ENCODE measurements around the gene RPL21. TPM values are rescaled to one million over a fixed set of nuclear protein-coding genes. Genes with fewer than 3 reads are reported as not detected.

Gene RPL21
- total and polyA plus RNA-seq, 4 donors, result 828 to 3,537 (median 1,166) TPM

DNA sequence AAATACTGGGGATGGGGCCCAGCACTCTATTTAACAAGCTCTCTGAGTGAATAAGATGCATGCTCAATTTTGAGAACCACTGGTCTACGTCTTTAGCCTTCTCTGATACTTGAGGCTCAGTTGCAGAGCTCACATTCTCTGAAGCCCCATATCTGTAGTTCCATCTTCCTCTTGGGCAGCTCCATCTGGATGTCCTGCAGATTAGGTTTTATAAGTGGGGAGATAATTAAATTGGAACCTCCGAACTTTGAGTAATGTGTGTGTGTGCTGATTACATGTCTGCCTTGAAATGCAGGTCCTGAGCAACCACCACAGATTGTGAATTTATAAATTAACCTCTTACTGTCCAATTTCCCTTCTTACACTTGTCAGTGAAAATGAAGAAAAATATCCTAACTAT is 12.1 kb downstream of the RPL21 start:
- Histone ChIP-seq H3K9me3 (ENCODE audit: control insufficient read depth, low read length) (no peaks in the 10 kb centered on the region), H3K36me3 (ENCODE audit: control insufficient read depth in 1 of 2, insufficient read depth in 2 of 2, low read length in 1 of 2) (peaks cover 0 to 2% of the 10 kb centered on the region in 2 donors), H3K27me3 (ENCODE audit: control insufficient read depth in 1 of 2, insufficient read depth in 2 of 2, low read length in 1 of 2) (no peaks in the 10 kb centered on the region), H3K27ac (ENCODE audit: low read depth in 1 of 2, low read length in 2 of 2) (no peak overlapping the region), H3K4me3 (ENCODE audit: low read length in 2 of 2) (no peak overlapping the region), H3K4me1 (ENCODE audit: control insufficient read depth in 1 of 2, insufficient read depth in 2 of 2, low read length in 2 of 2) (no peaks in the 10 kb centered on the region)
- WGBS, 2 donors, result 63 to 69% methylated on average over 2 of the region's 2 CpGs
- intact Hi-C loops (cut with DNase I), result no loop called here
- ATAC-seq (ENCODE audit: low FRiP score) (no peak), DNase-seq (no peak)

DNA sequence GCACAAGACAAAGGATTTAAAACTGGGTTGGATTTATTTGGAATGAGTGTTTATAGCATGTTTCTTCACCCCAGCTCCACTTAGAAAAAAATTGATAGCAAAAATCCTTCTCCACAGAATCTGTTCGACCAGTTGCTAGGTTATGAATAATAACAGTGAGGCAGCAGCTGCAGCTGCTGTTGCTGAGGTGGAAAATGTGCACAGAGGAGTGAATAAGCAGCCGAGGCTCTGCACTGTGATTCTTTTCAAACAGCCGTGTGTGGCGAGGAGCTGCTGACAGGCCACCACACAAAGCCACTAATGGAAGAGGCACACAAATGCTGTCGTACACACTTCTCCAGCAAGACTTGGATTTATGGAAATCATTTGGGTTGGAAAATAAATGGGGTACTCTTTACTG is 12.8 kb downstream of the RPL21 start:
- DNase-seq (no peak), ATAC-seq (ENCODE audit: low FRiP score) (peak; percentile 51)
- no peaks in the 10 kb centered on the region for H3K9me3 ChIP-seq (ENCODE audit: control insufficient read depth, low read length)
- H3K27me3 ChIP-seq (ENCODE audit: control insufficient read depth in 1 of 2, insufficient read depth in 2 of 2, low read length in 1 of 2), result no peaks in the 10 kb centered on the region
- intact Hi-C loops (cut with DNase I), result no loop called here
- H3K4me1 ChIP-seq (ENCODE audit: control insufficient read depth in 1 of 2, insufficient read depth in 2 of 2, low read length in 2 of 2), result no peaks in the 10 kb centered on the region
- H3K4me3 ChIP-seq (ENCODE audit: low read length in 2 of 2), result no peak overlapping the region
- no peaks in the 10 kb centered on the region for H3K36me3 ChIP-seq (ENCODE audit: control insufficient read depth in 1 of 2, insufficient read depth in 2 of 2, low read length in 1 of 2)
- 31 to 40% methylated on average over 5 of the region's 5 CpGs for WGBS, 2 donors
- H3K27ac ChIP-seq (ENCODE audit: low read depth in 1 of 2, low read length in 2 of 2), result no peak overlapping the region

DNA sequence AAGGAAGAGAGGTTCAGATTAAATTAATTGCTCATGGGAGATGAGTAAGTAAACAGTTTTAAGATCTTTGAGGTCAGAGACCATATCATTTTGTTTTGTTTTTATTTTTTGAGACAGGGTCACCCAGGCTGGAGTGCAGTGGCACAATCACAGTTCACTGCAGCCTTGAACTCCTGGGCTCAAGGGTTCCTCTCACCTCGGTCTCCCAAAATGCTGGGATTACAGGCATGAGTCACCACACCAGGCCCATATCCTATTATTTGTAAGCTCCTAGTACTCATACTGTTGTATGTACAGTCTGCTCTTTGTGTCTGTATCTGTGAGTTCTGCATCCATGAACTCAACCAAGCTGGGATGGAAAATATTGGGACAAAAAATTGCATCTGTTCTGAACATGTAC is 13.3 kb downstream of the RPL21 start:
- ATAC-seq (ENCODE audit: low FRiP score) (no peak), DNase-seq (no peak)
- H3K27ac ChIP-seq (ENCODE audit: low read depth in 1 of 2, low read length in 2 of 2), result no peak overlapping the region
- H3K4me3 ChIP-seq (ENCODE audit: low read length in 2 of 2), result no peak overlapping the region
- H3K36me3 ChIP-seq (ENCODE audit: control insufficient read depth in 1 of 2, insufficient read depth in 2 of 2, low read length in 1 of 2), result no peaks in the 10 kb centered on the region
- H3K9me3 ChIP-seq (ENCODE audit: control insufficient read depth, low read length), result no peaks in the 10 kb centered on the region
- H3K27me3 ChIP-seq (ENCODE audit: control insufficient read depth in 1 of 2, insufficient read depth in 2 of 2, low read length in 1 of 2), result no peaks in the 10 kb centered on the region
- intact Hi-C loops (cut with DNase I), result no loop called here
- 59 to 78% methylated on average over 1 of the region's 1 CpG for WGBS, 2 donors
- no peaks in the 10 kb centered on the region for H3K4me1 ChIP-seq (ENCODE audit: control insufficient read depth in 1 of 2, insufficient read depth in 2 of 2, low read length in 2 of 2)

- WGBS, 2 donors, result 76 to 86% methylated on average over 2 of the region's 2 CpGs
- no peak overlapping the region for H3K27ac ChIP-seq (ENCODE audit: low read depth in 1 of 2, low read length in 2 of 2)
- no peaks in the 10 kb centered on the region for H3K9me3 ChIP-seq (ENCODE audit: control insufficient read depth, low read length)
- H3K4me3 ChIP-seq (ENCODE audit: low read length in 2 of 2), result no peak overlapping the region
- H3K27me3 ChIP-seq (ENCODE audit: control insufficient read depth in 1 of 2, insufficient read depth in 2 of 2, low read length in 1 of 2), result no peaks in the 10 kb centered on the region
- DNase-seq (no peak), ATAC-seq (ENCODE audit: low FRiP score) (no peak)
- no peaks in the 10 kb centered on the region for H3K36me3 ChIP-seq (ENCODE audit: control insufficient read depth in 1 of 2, insufficient read depth in 2 of 2, low read length in 1 of 2)
- intact Hi-C loops (cut with DNase I), result no loop called here
- no peaks in the 10 kb centered on the region for H3K4me1 ChIP-seq (ENCODE audit: control insufficient read depth in 1 of 2, insufficient read depth in 2 of 2, low read length in 2 of 2)
Observed at GRCh38 chr13:27266917-27267316, 15.6 kb downstream of the RPL21 start.

GRCh38 chr13:27267596-27267995 is 16.2 kb downstream of the RPL21 start:
- DNase-seq, result no peak
- 84% methylated on average over 2 of the region's 2 CpGs for WGBS, 2 donors
- intact Hi-C loops (cut with DNase I), result no loop called here

GRCh38 chr13:27269114-27269665 is 17.8 kb downstream of the RPL21 start:
- DNase-seq (no peak), ATAC-seq (ENCODE audit: low FRiP score) (no peak)
- intact Hi-C loops (cut with DNase I), result no loop called here
- H3K4me1 ChIP-seq (ENCODE audit: control insufficient read depth in 1 of 2, insufficient read depth in 2 of 2, low read length in 2 of 2), result no peaks in the 10 kb centered on the region
- no peak overlapping the region for H3K27ac ChIP-seq (ENCODE audit: low read depth in 1 of 2, low read length in 2 of 2)
- H3K4me3 ChIP-seq (ENCODE audit: low read length in 2 of 2), result no peak overlapping the region
- 62 to 63% methylated on average over 2 of the region's 2 CpGs for WGBS, 2 donors
- H3K9me3 ChIP-seq (ENCODE audit: control insufficient read depth, low read length), result no peaks in the 10 kb centered on the region
- no peaks in the 10 kb centered on the region for H3K36me3 ChIP-seq (ENCODE audit: control insufficient read depth in 1 of 2, insufficient read depth in 2 of 2, low read length in 1 of 2)
- no peaks in the 10 kb centered on the region for H3K27me3 ChIP-seq (ENCODE audit: control insufficient read depth in 1 of 2, insufficient read depth in 2 of 2, low read length in 1 of 2)

More at GRCh38 chr13:27267596-27267995, 16.2 kb downstream of the RPL21 start:
- no peak overlapping the region for H3K27ac ChIP-seq (ENCODE audit: low read depth in 1 of 2, low read length in 2 of 2)
- H3K9me3 ChIP-seq (ENCODE audit: control insufficient read depth, low read length), result no peaks in the 10 kb centered on the region
- no peak for ATAC-seq (ENCODE audit: low FRiP score)
- H3K36me3 ChIP-seq (ENCODE audit: control insufficient read depth in 1 of 2, insufficient read depth in 2 of 2, low read length in 1 of 2), result no peaks in the 10 kb centered on the region
- no peak overlapping the region for H3K4me3 ChIP-seq (ENCODE audit: low read length in 2 of 2)
- H3K27me3 ChIP-seq (ENCODE audit: control insufficient read depth in 1 of 2, insufficient read depth in 2 of 2, low read length in 1 of 2), result no peaks in the 10 kb centered on the region
- no peaks in the 10 kb centered on the region for H3K4me1 ChIP-seq (ENCODE audit: control insufficient read depth in 1 of 2, insufficient read depth in 2 of 2, low read length in 2 of 2)

DNA sequence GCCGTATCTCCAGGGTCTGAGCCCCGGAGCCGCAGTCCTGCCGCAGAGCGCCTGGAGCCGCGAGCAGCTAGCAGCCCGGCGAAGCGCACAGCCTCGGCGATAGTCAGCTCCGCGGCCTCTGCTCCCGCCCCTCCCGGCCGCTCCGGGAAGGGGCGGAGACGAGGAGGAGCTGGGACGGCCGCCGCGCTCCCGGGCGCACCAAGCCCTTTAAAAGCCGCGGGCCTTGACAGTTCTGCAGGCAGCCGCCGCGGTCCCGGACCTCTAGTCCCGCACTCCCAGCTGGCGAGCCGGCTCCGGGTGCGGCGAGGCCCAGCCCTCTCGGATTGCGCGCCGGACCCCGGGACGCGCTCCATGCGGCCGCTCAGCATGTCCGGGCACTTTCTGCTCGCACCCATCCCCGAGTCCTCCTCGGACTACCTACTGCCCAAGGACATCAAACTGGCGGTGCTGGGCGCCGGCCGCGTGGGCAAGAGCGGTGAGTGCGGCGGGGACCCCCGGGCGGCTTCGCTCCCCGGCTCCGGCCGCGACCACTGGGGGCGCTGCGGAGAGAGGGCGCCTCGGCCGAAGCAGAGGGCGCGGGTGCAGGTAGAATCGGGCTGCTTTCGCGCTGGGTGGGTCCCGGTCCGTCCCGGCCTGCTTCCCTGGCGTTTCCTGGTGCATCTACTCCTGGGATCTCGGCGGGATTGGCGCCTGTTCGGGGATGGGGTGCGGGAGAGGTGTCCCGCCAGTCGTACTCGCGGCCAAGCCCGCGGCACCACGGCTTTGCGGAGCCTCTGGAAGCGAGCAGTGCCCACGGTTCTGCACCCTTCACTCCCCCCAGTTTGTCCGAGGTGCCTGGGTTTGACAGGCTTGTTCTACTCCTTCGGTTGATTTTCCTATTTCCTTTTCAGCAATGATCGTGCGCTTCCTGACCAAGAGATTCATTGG is 19.5 kb downstream of the RPL21 start, which contains the start of gene RASL11A:
Gene RASL11A (plus strand): TSS at position 237 of the 927 bp plus-strand sequence. CDS start 115 bp downstream, at position 352.
- ATAC-seq (ENCODE audit: low FRiP score), result peak; percentile 96
- intact Hi-C loops (cut with DNase I), result loop anchor here (2.0 to 10.0 kb wide), 4 partner anchors 20 to 154 kb away; partner anchors contain the start of genes GTF3A (in 1 of the 2), RPL21 (in 1 of the 2) and USP12 (in 1 of the 2)

GRCh38 chr13:27271570-27272096 is 20.3 kb downstream of the RPL21 start:
- no peak for DNase-seq

More for the DNA sequence above, 19.5 kb downstream of the RPL21 start, which contains the start of gene RASL11A:
- Histone ChIP-seq H3K36me3 (ENCODE audit: control insufficient read depth in 1 of 2, insufficient read depth in 2 of 2, low read length in 1 of 2) (peaks cover 0 to 3% of the 10 kb centered on the region in 2 donors), H3K4me1 (ENCODE audit: control insufficient read depth in 1 of 2, insufficient read depth in 2 of 2, low read length in 2 of 2) (no peaks in the 10 kb centered on the region), H3K27ac (ENCODE audit: low read depth in 1 of 2, low read length in 2 of 2) (peak within 1 kb of the TSS; percentile 50 to 87), H3K9me3 (ENCODE audit: control insufficient read depth, low read length) (no peaks in the 10 kb centered on the region), H3K4me3 (ENCODE audit: low read length in 2 of 2) (peak within 1 kb of the TSS; percentile 65 to 85), H3K27me3 (ENCODE audit: control insufficient read depth in 1 of 2, insufficient read depth in 2 of 2, low read length in 1 of 2) (no peaks in the 10 kb centered on the region)
- DNase-seq, result peak; percentile 93 to 96
- 0 to 1% methylated on average over 72 to 99 of the region's 99 CpGs for WGBS, 2 donors

More at GRCh38 chr13:27271570-27272096, 20.3 kb downstream of the RPL21 start:
- H3K36me3 ChIP-seq (ENCODE audit: control insufficient read depth in 1 of 2, insufficient read depth in 2 of 2, low read length in 1 of 2), result peaks cover 0 to 3% of the 10 kb centered on the region in 2 donors
- H3K4me3 ChIP-seq (ENCODE audit: low read length in 2 of 2), result peak overlapping the region; percentile 65 to 85
- 10 to 14% methylated on average over 15 of the region's 15 CpGs for WGBS, 2 donors
- no peaks in the 10 kb centered on the region for H3K27me3 ChIP-seq (ENCODE audit: control insufficient read depth in 1 of 2, insufficient read depth in 2 of 2, low read length in 1 of 2)
- intact Hi-C loops (cut with DNase I), result loop anchor here (2.0 to 10.0 kb wide), 4 partner anchors 21 to 153 kb away; partner anchors contain the start of genes GTF3A (in 1 of the 2), RPL21 (in 1 of the 2) and USP12 (in 1 of the 2)
- H3K9me3 ChIP-seq (ENCODE audit: control insufficient read depth, low read length), result no peaks in the 10 kb centered on the region
- ATAC-seq (ENCODE audit: low FRiP score), result no peak
- H3K4me1 ChIP-seq (ENCODE audit: control insufficient read depth in 1 of 2, insufficient read depth in 2 of 2, low read length in 2 of 2), result no peaks in the 10 kb centered on the region
- peak overlapping the region; percentile 50 to 87 for H3K27ac ChIP-seq (ENCODE audit: low read depth in 1 of 2, low read length in 2 of 2)
